HCT116 (cell line): ENCODE measurements around the gene STK24. TPM values are rescaled to one million over a fixed set of nuclear protein-coding genes. Genes with fewer than 3 reads are reported as not detected.

Source experiments
- ATAC-seq: fragments of 200-7000 bp; cut with Tn5 transposase; 2 replicates; pipeline ENCODE4 v1.9.1; 2020; ENCODE audit warnings: mild to moderate bottlenecking, moderate library complexity
- BruUV-seq: library from RNA; stranded (reverse); fragments of 400-500 nt; replicated peaks from 2 replicates; lab custom pipeline; 2021; lab: Mats Ljungman, UMichigan
- CTCF ChIA-PET: fragments of 300-600 bp; sonication (Branson Sonifier 250); formaldehyde crosslinking; loops from one replicate; lab custom pipeline; 2021; ENCODE audit warnings: antibody characterized with exemption; lab: Charles Lee
- POLR2A ChIA-PET: fragments of 300-600, 350-600 bp; sonication (Branson Sonifier 250); formaldehyde crosslinking; loops from one replicate; lab custom pipeline; 2021; ENCODE audit warnings: antibody characterized with exemption; lab: Charles Lee
- RAD21 ChIA-PET, 2 experiments: fragments of 300-600 bp; sonication (Branson Sonifier 250); formaldehyde crosslinking; loops; one replicate each; lab custom pipeline; 2023; ENCODE audit warnings: low total read pairs in 2 of 2; ENCODE audit not compliant: uncharacterized antibody in 2 of 2, unreplicated experiment in 2 of 2, low non-redundant PET in 1 of 2; lab: Charles Lee
- DNase-seq: peaks from one replicate; pipeline ENCODE4 v3.0.0-alpha.2; 2010; ENCODE audit warnings: low read depth, low spot score
- H2AFZ ChIP-seq: fragments of 200-600 bp; shearing (Covaris generic), sonication (generic); 2 replicates; pipeline ENCODE4 v1.6.1; 2017; ENCODE audit warnings: low read depth, mixed run types, mixed read lengths, antibody characterized with exemption, low read length; ENCODE audit not compliant: poor library complexity, severe bottlenecking
- H3K27ac ChIP-seq: 2 replicates; pipeline ENCODE4 v1.5.1; 2012; ENCODE audit warnings: low read depth, low read length
- H3K27me3 ChIP-seq: fragments of 200-600 bp; sonication (generic); 2 replicates; pipeline ENCODE4 v1.6.1; 2016; ENCODE audit warnings: mixed run types, low read length, mixed read lengths; ENCODE audit not compliant: insufficient read depth
- H3K36me3 ChIP-seq, 2 experiments: fragments of 200-500 bp in 1 of 2; fragments of 200-600 bp in 1 of 2; sonication (Bioruptor generic) in 1 of 2; sonication (generic) in 1 of 2; 2 replicates each; pipeline versions ENCODE4 v1.5.1 to v1.6.1; 2014 to 2016; ENCODE audit warnings: low read length in 2 of 2, inconsistent platforms in 1 of 2, mixed read lengths in 1 of 2, mixed run types in 1 of 2; ENCODE audit not compliant: insufficient read depth in 2 of 2, control insufficient read depth in 1 of 2
- H3K4me1 ChIP-seq, 2 experiments: fragments of 200-600 bp in 1 of 2; sonication (generic) in 1 of 2; 2 replicates each; pipeline versions ENCODE4 v1.5.1 to v1.6.1; 2012 to 2017; ENCODE audit warnings: low read length in 2 of 2, inconsistent platforms in 1 of 2, mild to moderate bottlenecking in 1 of 2, mixed read lengths in 1 of 2, mixed run types in 1 of 2, moderate library complexity in 1 of 2; ENCODE audit not compliant: insufficient read depth in 2 of 2, control insufficient read depth in 1 of 2
- H3K4me2 ChIP-seq: fragments of 200-600 bp; sonication (generic); 2 replicates; pipeline ENCODE4 v1.6.1; 2017; ENCODE audit warnings: mixed run types, low read length, mixed read lengths
- H3K4me3 ChIP-seq, 2 experiments: fragments of 200-600 bp in 1 of 2; sonication (generic) in 1 of 2; replicated peaks in 1 of 2; 2 replicates each; pipeline ENCODE4 v1.5.1; 2011 to 2016; ENCODE audit warnings: low read length in 2 of 2, control low read depth in 1 of 2, low read depth in 1 of 2, mild to moderate bottlenecking in 1 of 2, mixed read lengths in 1 of 2, mixed run types in 1 of 2
- H3K79me2 ChIP-seq: fragments of 200-600 bp; sonication (generic); 2 replicates; pipeline ENCODE4 v1.6.1; 2017; ENCODE audit warnings: mild to moderate bottlenecking, mixed run types, low read length, moderate library complexity, mixed read lengths; ENCODE audit not compliant: insufficient read depth
- H3K9ac ChIP-seq: fragments of 200-600 bp; sonication (generic); 2 replicates; pipeline ENCODE4 v1.6.1; 2016; ENCODE audit warnings: low read length, mixed read lengths
- H3K9me2 ChIP-seq: fragments of 200-600 bp; sonication (generic), shearing (Covaris generic); 2 replicates; pipeline ENCODE4 v1.6.1; 2017; ENCODE audit warnings: mixed run types, mild to moderate bottlenecking, moderate library complexity; ENCODE audit not compliant: insufficient read depth
- H3K9me3 ChIP-seq, 2 experiments: fragments of 200-500 bp in 1 of 2; fragments of 200-600 bp in 1 of 2; sonication (Bioruptor generic) in 1 of 2; sonication (generic) in 1 of 2; 2 replicates each; pipeline ENCODE4 v1.6.1; 2014 to 2017; ENCODE audit warnings: low read length in 2 of 2, mixed read lengths in 2 of 2, inconsistent platforms in 1 of 2, low read depth in 1 of 2, mild to moderate bottlenecking in 1 of 2, mixed run types in 1 of 2, moderate library complexity in 1 of 2; ENCODE audit not compliant: control insufficient read depth in 1 of 2, insufficient read depth in 1 of 2
- H4K20me1 ChIP-seq: fragments of 200-600 bp; sonication (generic), shearing (Covaris generic); 2 replicates; pipeline ENCODE4 v1.6.1; 2017; ENCODE audit warnings: mixed run types, mild to moderate bottlenecking, moderate library complexity; ENCODE audit not compliant: insufficient read depth
- CBX3 ChIP-seq: IDR thresholded peaks from 2 replicates; pipeline ENCODE4 v1.6.1; 2012; ENCODE audit warnings: low read depth
- CEBPB ChIP-seq: IDR thresholded peaks from 2 replicates; pipeline ENCODE4 v1.6.1; 2012; ENCODE audit warnings: low read depth
- EGR1 ChIP-seq: IDR thresholded peaks from 2 replicates; pipeline ENCODE4 v1.6.1; 2012; ENCODE audit warnings: low read depth
- ELF1 ChIP-seq: IDR thresholded peaks from 2 replicates; pipeline ENCODE4 v1.6.1; 2012; ENCODE audit warnings: low read depth, borderline replicate concordance
- EZH2 ChIP-seq: fragments of 200-600 bp; sonication (generic); IDR thresholded peaks from 2 replicates; pipeline ENCODE4 v1.6.1; 2017; ENCODE audit warnings: antibody characterized with exemption, mixed run types
- EZH2phosphoT487 ChIP-seq: fragments of 200-600 bp; IDR thresholded peaks from 2 replicates; pipeline ENCODE4 v1.6.1; 2018; ENCODE audit warnings: antibody characterized with exemption, borderline replicate concordance
- FOSL1 ChIP-seq: IDR thresholded peaks from 2 replicates; pipeline ENCODE4 v1.6.1; 2012; ENCODE audit warnings: low read depth
- JUND ChIP-seq: IDR thresholded peaks from 2 replicates; pipeline ENCODE4 v1.6.1; 2012
- POLR2A ChIP-seq: IDR thresholded peaks from 2 replicates; pipeline ENCODE4 v1.7.0; 2011; ENCODE audit warnings: borderline replicate concordance; ENCODE audit not compliant: insufficient read depth, insufficient read length; ENCODE audit errors: extremely low read depth
- POLR2AphosphoS5 ChIP-seq: IDR thresholded peaks from 2 replicates; pipeline ENCODE4 v1.6.1; 2011; ENCODE audit warnings: mild to moderate bottlenecking, low read depth, low read length, moderate library complexity
- RAD21 ChIP-seq: IDR thresholded peaks from 2 replicates; pipeline ENCODE4 v1.6.1; 2012; ENCODE audit warnings: low read depth, mild to moderate bottlenecking
- SIN3A ChIP-seq: IDR thresholded peaks from 2 replicates; pipeline ENCODE4 v1.6.1; 2012; ENCODE audit warnings: low read depth
- SP1 ChIP-seq: IDR thresholded peaks from 2 replicates; pipeline ENCODE4 v1.6.1; 2012; ENCODE audit warnings: low read depth
- TCF7L2 ChIP-seq: IDR thresholded peaks from 2 replicates; pipeline ENCODE4 v1.7.0; 2011; ENCODE audit warnings: borderline replicate concordance, inconsistent platforms; ENCODE audit not compliant: insufficient read depth, insufficient read length; ENCODE audit errors: extremely low read depth
- YY1 ChIP-seq: IDR thresholded peaks from 2 replicates; pipeline ENCODE4 v1.6.1; 2011; ENCODE audit warnings: low read length, low read depth, moderate library complexity, mild to moderate bottlenecking; ENCODE audit not compliant: insufficient replicate concordance; ENCODE audit errors: extremely low read depth
- ZFX ChIP-seq: fragments of 450-650 bp; IDR thresholded peaks from 2 replicates; pipeline ENCODE4 v1.6.1; 2017
- ZNF274 ChIP-seq: fragments of 200-500 bp; sonication (Bioruptor generic); IDR thresholded peaks from 2 replicates; pipeline ENCODE4 v1.6.1; 2014; ENCODE audit warnings: mild to moderate bottlenecking, low read depth, low read length, inconsistent platforms
- intact Hi-C: fragments of 100-400 bp; cut with micrococcal nuclease; formaldehyde crosslinking; loops from 2 replicates; pipeline ENCODE4 v1.10.0; 2022
- total RNA-seq: library from RNA; stranded (reverse); gene quantifications from one replicate; pipeline ENCODE4 v1.2.1, GENCODE V29; 2021; ENCODE audit not compliant: unreplicated experiment
- TF ChIP-seq, protein P1 (sequence below): IDR thresholded peaks from 2 replicates; pipeline ENCODE4 v1.6.1; 2011; ENCODE audit warnings: mild to moderate bottlenecking, low read length, moderate library complexity; ENCODE audit not compliant: insufficient replicate concordance; ENCODE audit errors: extremely low read depth
- TF ChIP-seq, protein P2 (sequence below), 3 experiments: fragments of 200-600 bp in 1 of 3; sonication (generic) in 1 of 3; IDR thresholded peaks in 2 of 3; conservative IDR thresholded peaks in 1 of 3; 2 replicates each; pipeline ENCODE4 v1.5.1; 2012 to 2017; ENCODE audit warnings: low read depth in 2 of 3, low read length in 2 of 3, antibody characterized with exemption in 1 of 3, borderline replicate concordance in 1 of 3, control low read depth in 1 of 3, mild to moderate bottlenecking in 1 of 3, mixed read lengths in 1 of 3, mixed run types in 1 of 3, moderate library complexity in 1 of 3; ENCODE audit not compliant: insufficient read depth in 1 of 3
- TF ChIP-seq, protein P3 (sequence below): IDR thresholded peaks from 2 replicates; pipeline ENCODE4 v1.6.1; 2012; ENCODE audit warnings: low read depth

Gene STK24
- total RNA-seq, 1 experiment from 2014 or later: 137 TPM

GRCh38 chr13:98535501-98536354 is 41.2 kb downstream of the STK24 start:
- CTCF ChIA-PET: no interaction called here
- no peak overlapping the region for H3K4me3 ChIP-seq

More at GRCh38 chr13:98535501-98536354, 41.2 kb downstream of the STK24 start:
- no TSS peak for BruUV-seq
- no peak for DNase-seq
- ChIA-PET RAD21 (no interaction called here), POLR2A (no interaction called here)
- Histone ChIP-seq H4K20me1 (peaks cover 10% of the 10 kb centered on the region; the same call in 1 of the 2 replicates), H3K9me3 (no peaks in the 10 kb centered on the region), H3K79me2 (peaks cover 98% of the 10 kb centered on the region), H3K36me3 (no peaks in the 10 kb centered on the region), H2AFZ (no peak overlapping the region), H3K4me2 (no peak overlapping the region), H3K4me1 (peaks cover 0 to 18% of the 10 kb centered on the region in 2 experiments; a peak in 2 of 4 replicates), H3K27ac (no peak overlapping the region), H3K9me2 (no peaks in the 10 kb centered on the region), H3K9ac (no peak overlapping the region), H3K27me3 (no peaks in the 10 kb centered on the region)
- ATAC-seq: 0 out of 2 replicates have a peak, but pooled peaks have one; percentile 28
- TF ChIP-seq, protein P1, sequence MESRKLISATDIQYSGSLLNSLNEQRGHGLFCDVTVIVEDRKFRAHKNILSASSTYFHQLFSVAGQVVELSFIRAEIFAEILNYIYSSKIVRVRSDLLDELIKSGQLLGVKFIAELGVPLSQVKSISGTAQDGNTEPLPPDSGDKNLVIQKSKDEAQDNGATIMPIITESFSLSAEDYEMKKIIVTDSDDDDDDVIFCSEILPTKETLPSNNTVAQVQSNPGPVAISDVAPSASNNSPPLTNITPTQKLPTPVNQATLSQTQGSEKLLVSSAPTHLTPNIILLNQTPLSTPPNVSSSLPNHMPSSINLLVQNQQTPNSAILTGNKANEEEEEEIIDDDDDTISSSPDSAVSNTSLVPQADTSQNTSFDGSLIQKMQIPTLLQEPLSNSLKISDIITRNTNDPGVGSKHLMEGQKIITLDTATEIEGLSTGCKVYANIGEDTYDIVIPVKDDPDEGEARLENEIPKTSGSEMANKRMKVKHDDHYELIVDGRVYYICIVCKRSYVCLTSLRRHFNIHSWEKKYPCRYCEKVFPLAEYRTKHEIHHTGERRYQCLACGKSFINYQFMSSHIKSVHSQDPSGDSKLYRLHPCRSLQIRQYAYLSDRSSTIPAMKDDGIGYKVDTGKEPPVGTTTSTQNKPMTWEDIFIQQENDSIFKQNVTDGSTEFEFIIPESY: no peak
- TF ChIP-seq FOSL1 (no peak), ZNF274 (no peak), POLR2AphosphoS5 (no peak), POLR2A (no peak), ZFX (no peak), SP1 (no peak), EZH2phosphoT487 (no peak), EGR1 (no peak), ELF1 (no peak), CEBPB (no peak), YY1 (no peak), EZH2 (no peak), RAD21 (no peak), TCF7L2 (no peak), CBX3 (no peak), SIN3A (no peak), JUND (no peak)
- TF ChIP-seq, protein P2, sequence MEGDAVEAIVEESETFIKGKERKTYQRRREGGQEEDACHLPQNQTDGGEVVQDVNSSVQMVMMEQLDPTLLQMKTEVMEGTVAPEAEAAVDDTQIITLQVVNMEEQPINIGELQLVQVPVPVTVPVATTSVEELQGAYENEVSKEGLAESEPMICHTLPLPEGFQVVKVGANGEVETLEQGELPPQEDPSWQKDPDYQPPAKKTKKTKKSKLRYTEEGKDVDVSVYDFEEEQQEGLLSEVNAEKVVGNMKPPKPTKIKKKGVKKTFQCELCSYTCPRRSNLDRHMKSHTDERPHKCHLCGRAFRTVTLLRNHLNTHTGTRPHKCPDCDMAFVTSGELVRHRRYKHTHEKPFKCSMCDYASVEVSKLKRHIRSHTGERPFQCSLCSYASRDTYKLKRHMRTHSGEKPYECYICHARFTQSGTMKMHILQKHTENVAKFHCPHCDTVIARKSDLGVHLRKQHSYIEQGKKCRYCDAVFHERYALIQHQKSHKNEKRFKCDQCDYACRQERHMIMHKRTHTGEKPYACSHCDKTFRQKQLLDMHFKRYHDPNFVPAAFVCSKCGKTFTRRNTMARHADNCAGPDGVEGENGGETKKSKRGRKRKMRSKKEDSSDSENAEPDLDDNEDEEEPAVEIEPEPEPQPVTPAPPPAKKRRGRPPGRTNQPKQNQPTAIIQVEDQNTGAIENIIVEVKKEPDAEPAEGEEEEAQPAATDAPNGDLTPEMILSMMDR (IDR thresholded peaks at IDR 0.05 in 2 of 3, conservative IDR thresholded peaks at IDR 0.05 in 1 of 3; ENCODE audit: borderline replicate concordance in 1 of 3, insufficient read depth in 1 of 3, low read depth in 2 of 3, low read length in 2 of 3): no peak
- TF ChIP-seq, protein P3, sequence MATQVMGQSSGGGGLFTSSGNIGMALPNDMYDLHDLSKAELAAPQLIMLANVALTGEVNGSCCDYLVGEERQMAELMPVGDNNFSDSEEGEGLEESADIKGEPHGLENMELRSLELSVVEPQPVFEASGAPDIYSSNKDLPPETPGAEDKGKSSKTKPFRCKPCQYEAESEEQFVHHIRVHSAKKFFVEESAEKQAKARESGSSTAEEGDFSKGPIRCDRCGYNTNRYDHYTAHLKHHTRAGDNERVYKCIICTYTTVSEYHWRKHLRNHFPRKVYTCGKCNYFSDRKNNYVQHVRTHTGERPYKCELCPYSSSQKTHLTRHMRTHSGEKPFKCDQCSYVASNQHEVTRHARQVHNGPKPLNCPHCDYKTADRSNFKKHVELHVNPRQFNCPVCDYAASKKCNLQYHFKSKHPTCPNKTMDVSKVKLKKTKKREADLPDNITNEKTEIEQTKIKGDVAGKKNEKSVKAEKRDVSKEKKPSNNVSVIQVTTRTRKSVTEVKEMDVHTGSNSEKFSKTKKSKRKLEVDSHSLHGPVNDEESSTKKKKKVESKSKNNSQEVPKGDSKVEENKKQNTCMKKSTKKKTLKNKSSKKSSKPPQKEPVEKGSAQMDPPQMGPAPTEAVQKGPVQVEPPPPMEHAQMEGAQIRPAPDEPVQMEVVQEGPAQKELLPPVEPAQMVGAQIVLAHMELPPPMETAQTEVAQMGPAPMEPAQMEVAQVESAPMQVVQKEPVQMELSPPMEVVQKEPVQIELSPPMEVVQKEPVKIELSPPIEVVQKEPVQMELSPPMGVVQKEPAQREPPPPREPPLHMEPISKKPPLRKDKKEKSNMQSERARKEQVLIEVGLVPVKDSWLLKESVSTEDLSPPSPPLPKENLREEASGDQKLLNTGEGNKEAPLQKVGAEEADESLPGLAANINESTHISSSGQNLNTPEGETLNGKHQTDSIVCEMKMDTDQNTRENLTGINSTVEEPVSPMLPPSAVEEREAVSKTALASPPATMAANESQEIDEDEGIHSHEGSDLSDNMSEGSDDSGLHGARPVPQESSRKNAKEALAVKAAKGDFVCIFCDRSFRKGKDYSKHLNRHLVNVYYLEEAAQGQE: no peak
- intact Hi-C loops: no loop called here
